Testis (tissue), 2 donors: ENCODE results near the gene ARHGAP26.

Source experiments
- POLR2A ChIP-seq: fragments of 450-650 bp; IDR thresholded peaks from one replicate; pipeline ENCODE4 v1.6.1; 2017; ENCODE audit warnings: antibody characterized with exemption, mild to moderate bottlenecking, moderate library complexity
- TF ChIP-seq, protein P1 (sequence below), 3 experiments: fragments of 450-650 bp in 2 of 3; fragments of 200-600 bp in 1 of 3; sonication (generic) in 1 of 3; IDR thresholded peaks; one replicate each; pipeline ENCODE4 v1.5.1; 2016 to 2019; ENCODE audit warnings: antibody characterized with exemption in 3 of 3, mild to moderate bottlenecking in 2 of 3, moderate library complexity in 1 of 3

- no peak for TF ChIP-seq POLR2A
- TF ChIP-seq, protein P1, sequence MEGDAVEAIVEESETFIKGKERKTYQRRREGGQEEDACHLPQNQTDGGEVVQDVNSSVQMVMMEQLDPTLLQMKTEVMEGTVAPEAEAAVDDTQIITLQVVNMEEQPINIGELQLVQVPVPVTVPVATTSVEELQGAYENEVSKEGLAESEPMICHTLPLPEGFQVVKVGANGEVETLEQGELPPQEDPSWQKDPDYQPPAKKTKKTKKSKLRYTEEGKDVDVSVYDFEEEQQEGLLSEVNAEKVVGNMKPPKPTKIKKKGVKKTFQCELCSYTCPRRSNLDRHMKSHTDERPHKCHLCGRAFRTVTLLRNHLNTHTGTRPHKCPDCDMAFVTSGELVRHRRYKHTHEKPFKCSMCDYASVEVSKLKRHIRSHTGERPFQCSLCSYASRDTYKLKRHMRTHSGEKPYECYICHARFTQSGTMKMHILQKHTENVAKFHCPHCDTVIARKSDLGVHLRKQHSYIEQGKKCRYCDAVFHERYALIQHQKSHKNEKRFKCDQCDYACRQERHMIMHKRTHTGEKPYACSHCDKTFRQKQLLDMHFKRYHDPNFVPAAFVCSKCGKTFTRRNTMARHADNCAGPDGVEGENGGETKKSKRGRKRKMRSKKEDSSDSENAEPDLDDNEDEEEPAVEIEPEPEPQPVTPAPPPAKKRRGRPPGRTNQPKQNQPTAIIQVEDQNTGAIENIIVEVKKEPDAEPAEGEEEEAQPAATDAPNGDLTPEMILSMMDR (IDR thresholded peaks at IDR 0.05) = no peak
Measured at GRCh38 chr5:142884029-142884428, 113.9 kb downstream of the ARHGAP26 start.
